ENCODE results near the gene SOX12.
"Not testable (repeated sequence)": the region's sequence is repeated elsewhere in the genome, so short reads cannot be mapped to it uniquely, and the experiment has no call there.

The SOX12 gene

DNA sequence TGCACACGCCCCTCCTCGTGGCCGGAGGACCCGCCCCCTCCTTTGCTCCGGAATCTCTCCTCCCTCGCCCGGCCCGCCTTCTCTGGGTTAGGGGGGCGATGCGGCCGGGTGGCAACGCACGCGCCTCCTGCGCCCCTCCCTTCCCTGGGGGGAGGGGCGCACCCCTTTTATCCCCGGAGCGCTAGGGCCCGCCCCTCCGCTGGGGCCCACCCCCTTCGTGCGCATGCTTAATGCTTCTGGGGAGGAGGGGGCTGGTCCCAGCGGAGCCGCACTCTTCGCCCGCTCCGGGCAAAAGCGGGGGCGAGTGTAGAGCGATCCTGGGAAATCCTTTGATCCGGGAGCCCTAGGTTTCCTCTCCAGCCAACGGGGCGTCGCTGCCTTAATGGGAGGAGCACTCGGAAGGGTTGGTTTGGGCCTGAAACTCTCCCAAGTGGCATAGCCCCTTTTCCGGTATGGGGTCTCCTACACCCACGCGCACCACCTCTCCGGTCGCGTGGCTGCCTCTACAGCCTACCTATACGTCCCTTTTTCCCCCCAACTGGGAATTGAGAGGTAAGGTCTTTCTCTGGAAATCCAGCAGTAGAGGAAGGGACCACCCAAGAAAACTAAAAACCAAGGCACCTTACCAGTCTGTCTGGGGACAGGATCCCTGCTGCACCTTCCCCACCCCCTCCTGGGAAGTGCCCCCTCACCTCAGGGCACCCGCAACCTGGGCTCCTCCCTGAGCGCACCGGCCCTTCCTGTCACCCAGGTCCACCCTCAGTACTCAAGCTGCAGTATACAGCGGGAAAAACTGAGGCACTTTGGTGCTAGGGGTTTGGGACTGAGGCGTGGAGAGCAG is 2.1 kb downstream of the SOX12 start:
- TF ChIP-seq CTCF (IDR thresholded peaks at IDR 0.05; ENCODE audit: low read depth, low read length), result no peak
- peak; percentile 83 for DNase-seq (ENCODE audit: extremely low read depth, low read depth)

- DNase-seq (ENCODE audit: extremely low read depth, low read depth), result no peak
These were observed 2.9 kb downstream of the SOX12 start for GRCh38 chr20:328027-328974.

DNA sequence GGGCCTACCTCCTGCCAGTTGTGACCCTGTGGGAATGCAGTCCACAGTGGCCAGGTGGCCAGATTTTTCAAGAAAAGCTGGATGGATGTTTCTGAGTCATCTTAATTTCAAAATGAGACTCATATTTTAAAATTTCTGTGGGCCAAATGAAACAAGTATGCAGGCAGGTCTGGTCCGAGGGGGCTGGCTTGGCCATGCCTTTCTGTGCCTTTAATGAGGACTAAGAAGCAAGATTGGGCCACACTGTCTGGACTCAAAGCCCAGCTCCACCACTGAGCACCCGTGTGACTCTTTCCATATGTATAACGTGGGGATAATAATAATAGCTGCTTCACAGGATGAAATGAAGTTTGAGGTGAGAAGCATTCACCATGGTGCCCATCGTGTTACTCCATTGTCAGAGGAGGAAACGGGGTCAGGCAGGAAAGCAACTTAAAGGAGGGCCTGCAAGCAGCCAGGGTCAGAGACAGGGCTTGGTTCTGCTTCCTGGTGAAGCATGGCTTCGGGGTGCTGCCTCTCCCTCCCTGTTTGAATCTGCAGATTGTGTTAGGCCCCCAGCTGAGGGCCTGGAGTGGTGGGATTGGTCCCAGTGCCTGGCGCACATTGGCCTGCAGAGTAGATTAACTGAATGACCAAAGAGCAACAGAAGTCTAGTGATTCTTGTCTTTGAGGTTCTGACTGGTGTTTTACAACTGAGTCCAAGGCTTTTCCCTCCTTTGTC is 3.8 kb downstream of the SOX12 start:
- TF ChIP-seq CTCF (IDR thresholded peaks at IDR 0.05; ENCODE audit: low read depth, low read length), result no peak
- DNase-seq (ENCODE audit: extremely low read depth, low read depth), result no peak

More at GRCh38 chr20:328027-328974, 2.9 kb downstream of the SOX12 start:
- no peak for TF ChIP-seq CTCF (IDR thresholded peaks at IDR 0.05; ENCODE audit: low read depth, low read length)

DNA sequence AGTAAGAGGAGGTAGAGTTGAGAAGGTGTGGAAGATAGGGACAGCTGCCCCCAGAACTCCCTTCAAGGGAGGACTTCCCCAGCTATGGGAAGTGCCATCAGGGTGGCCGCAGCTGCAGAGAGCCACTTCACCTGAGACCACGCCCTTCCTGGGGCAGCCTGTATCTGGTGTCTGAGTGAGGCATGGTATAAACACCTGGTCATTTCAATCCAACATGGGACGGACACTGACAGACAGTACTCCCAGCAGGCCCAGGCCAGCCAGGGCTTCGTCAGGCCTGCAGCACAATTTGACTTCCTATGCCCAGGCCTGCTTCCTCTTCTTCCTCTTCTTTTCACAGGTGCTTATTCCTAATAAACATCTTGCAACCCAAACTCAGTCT is 4.5 kb downstream of the SOX12 start:
- TF ChIP-seq CTCF (IDR thresholded peaks at IDR 0.05; ENCODE audit: low read depth, low read length), result no peak
- no peak for DNase-seq (ENCODE audit: extremely low read depth, low read depth)

GRCh38 chr20:330233-331149 is 5.1 kb downstream of the SOX12 start:
- TF ChIP-seq CTCF (IDR thresholded peaks at IDR 0.05; ENCODE audit: low read depth, low read length), result peak; percentile 89
- no peak for DNase-seq (ENCODE audit: extremely low read depth, low read depth)

DNA sequence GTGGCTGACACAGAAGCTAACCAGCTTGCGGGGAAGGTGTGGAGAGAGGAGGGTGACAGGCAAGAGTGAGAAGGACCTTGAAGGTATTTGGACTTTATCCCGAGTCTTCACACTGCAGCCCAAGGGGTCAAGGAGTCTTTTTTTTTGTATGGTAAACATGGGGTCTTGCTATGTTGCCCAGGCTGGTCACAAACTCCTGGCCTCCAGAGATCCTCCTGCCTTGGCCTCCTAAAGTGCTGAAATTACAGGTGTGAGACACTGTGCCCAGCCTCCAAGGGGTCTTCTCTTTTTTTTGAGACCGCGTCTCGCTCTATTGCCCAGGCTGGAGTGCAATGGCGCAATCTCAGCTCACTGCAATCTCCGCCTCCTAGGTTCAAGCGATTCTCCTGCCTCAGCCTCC is 9.2 kb downstream of the SOX12 start:
- TF ChIP-seq CTCF (IDR thresholded peaks at IDR 0.05; ENCODE audit: low read depth, low read length), result no peak

GRCh38 chr20:336040-336439 is 10.7 kb downstream of the SOX12 start:
- not testable (repeated sequence) for DNase-seq (ENCODE audit: extremely low read depth, low read depth)

More for the DNA sequence above, 9.2 kb downstream of the SOX12 start:
- DNase-seq (ENCODE audit: extremely low read depth, low read depth), result no peak
